Head of caudate nucleus (tissue), 42 donors: Measurements from ENCODE around the gene CCNE1.
"Not testable (repeated sequence)": the region's sequence is repeated elsewhere in the genome, so short reads cannot be mapped to it uniquely, and the experiment has no call there.

Experiments
- DNase-seq, 42 donors: peaks; one replicate each; pipeline versions ENCODE4 v3.0.0 to v3.0.0-alpha.2; 2020 to 2021; ENCODE audit warnings: mixed read lengths in 7 of 42
- intact Hi-C: fragments of 100-400 bp; cut with DNase I; formaldehyde crosslinking; loops from one replicate; pipeline ENCODE4 v1.15.0; 2022

Gene CCNE1

DNA sequence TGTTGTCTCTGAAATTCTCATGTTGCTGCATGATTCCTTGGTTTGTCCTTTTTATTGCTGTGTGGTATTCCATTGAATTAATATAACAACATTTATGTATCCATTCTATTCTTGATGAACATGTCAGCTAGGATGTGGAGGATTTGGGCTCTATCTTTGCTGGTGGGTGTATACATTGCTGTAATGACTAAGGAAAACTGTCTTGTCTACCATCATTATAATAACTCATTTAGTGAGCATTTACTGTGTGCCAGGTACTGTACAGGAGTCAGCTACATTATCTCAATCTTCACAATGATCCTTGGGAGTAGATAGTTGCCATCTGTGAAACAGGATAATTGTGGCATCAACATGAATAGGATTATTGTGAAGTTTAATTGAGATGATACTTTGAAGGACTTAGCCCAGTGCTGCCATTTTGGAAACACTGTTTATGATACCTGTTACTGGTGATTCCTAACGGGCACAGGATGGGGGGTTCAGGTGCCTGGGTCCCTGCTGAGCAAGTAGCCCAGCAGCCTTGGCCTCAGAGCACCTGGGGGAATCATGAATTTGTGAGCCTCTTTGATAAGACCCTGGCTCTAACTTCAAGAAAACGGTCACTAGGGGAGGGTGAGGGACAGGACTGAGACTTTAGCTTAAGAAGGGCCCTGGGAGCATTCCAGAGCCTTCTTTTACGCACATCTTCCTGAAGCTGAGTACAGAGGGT, 1.8 kb upstream of the CCNE1 start:
- DNase-seq: no peak
- intact Hi-C loops: loop anchor here (2.0 to 10.0 kb wide), 2 partner anchors 35 to 135 kb away; partner anchors contain the start of gene URI1

DNA sequence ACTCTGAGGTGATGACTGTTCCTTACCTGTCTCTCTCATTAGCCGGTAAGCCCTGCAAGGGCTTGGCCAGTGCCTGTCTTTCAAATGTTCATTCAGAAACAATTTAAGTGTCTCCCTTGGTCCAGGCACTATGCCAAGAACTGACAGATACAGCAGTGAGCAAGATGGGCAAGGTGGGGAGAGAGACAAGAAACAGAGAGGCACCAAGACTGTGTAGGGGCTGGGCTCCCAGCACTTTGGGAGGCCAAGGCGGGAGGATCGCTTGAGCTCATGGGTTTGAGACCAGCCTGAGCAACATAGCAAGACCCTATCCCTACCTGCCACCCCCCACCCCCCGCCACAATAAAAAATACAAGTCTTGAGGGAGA, 1.3 kb upstream of the CCNE1 start:
- intact Hi-C loops: loop anchor here (2.0 to 10.0 kb wide), 2 partner anchors 34 to 134 kb away; partner anchors contain the start of gene URI1

DNA sequence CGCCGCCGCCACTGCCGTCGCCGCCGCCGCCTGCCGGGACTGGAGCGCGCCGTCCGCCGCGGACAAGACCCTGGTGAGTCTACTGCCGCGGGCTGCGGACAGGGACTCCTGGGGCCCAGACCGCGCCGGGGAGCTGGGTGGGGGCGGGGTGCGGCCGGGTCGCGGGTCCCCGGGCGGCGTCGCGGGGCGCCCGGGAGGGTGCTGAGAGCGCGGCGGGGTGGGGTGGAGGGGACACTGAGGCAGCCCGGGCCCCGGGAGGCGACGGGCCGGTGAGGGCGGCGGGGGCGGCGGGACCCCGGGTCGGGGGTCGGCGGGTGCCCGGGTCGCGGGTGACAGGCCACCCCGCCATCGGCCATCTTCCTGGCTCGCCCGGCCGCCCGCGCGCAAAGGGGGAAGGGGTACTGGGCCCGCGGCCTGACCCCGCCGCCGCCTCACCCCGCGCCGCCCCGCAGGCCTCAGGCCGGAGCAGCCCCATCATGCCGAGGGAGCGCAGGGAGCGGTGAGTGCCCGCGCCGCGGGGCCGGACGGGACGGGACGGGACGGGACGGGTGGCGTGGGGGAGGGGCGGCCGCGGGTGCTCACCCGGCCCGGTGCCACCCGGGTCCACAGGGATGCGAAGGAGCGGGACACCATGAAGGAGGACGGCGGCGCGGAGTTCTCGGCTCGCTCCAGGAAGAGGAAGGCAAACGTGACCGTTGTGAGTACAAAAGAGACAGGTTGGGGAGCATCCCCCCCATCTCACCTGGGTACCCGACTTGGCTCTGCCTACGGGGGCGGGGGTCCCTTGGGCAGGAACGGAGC, 489 bp downstream of the CCNE1 start:
- intact Hi-C loops: loop anchor here (10.0 kb wide), 1 partner anchor 133 kb away; the partner anchor contains the start of gene URI1
- peak in 24 of 42 donors; percentile 3 to 51 (median 23) for DNase-seq

More for the DNA sequence above, 1.3 kb upstream of the CCNE1 start:
- DNase-seq: no peak

DNA sequence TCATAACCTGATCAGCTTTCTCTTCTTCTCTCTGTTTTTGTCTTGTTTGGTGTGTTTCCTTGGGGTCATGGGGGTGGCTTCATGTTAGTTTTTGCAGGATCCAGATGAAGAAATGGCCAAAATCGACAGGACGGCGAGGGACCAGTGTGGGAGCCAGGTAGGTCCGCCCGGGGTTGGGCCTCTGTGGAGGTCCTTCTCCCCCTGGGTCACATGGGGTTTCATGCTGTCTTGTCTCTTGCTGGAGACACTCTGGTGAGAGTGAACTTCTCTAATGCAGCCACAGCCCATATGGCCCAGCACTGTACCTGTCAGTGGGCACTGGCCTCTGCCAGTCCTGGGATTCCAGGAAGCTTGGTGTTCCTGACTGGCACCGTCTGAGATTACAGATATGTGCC, 1.1 kb downstream of the CCNE1 start:
- intact Hi-C loops: loop anchor here (10.0 kb wide), 1 partner anchor 132 kb away; the partner anchor contains the start of gene URI1
- DNase-seq: no peak

GRCh38 chr19:29813642-29814041, 1.9 kb downstream of the CCNE1 start:
- intact Hi-C loops: loop anchor here (10.0 kb wide), 1 partner anchor 131 kb away; the partner anchor contains the start of gene URI1

DNA sequence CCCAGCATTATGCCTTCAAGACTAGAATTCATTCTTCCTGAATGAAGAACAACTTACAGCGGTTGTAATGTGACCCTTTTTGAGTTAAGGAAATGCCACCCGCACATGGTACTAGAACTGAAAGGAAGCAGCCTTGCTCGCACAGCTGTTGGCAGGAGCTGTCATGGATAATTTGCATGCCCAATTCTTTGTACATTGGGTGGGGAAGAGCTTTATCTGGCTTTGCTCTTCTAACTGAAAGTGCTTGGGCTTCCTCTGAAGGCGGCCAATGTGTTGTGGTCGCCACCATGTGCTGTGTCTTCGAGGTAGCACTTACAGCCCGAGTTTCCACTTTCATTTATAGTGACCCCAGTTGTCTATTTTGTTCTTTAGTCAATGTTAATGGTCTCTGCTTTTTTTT, 3.4 kb downstream of the CCNE1 start:
- intact Hi-C loops: loop anchor here (10.0 kb wide), 1 partner anchor 130 kb away; the partner anchor contains the start of gene URI1
- DNase-seq: no peak

More at GRCh38 chr19:29813642-29814041, 1.9 kb downstream of the CCNE1 start:
- DNase-seq: no peak

DNA sequence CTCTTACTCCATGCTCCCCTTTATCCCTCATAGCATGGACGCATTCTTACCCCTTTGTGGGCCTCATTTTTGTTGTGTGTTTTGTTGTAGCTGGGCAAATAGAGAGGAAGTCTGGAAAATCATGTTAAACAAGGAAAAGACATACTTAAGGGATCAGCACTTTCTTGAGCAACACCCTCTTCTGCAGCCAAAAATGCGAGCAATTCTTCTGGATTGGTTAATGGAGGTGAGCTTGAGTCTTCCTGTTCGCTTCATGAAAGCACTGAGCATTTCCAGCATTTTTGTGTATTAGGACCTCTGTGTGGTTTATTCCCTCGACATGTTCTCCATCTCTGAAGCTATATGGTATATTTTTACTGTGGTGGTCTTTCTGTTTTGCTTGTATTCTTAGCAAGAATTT, 5.5 kb downstream of the CCNE1 start:
- DNase-seq: no peak
- intact Hi-C loops: loop anchor here (10.0 kb wide), 1 partner anchor 127 kb away; the partner anchor contains the start of gene URI1

DNA sequence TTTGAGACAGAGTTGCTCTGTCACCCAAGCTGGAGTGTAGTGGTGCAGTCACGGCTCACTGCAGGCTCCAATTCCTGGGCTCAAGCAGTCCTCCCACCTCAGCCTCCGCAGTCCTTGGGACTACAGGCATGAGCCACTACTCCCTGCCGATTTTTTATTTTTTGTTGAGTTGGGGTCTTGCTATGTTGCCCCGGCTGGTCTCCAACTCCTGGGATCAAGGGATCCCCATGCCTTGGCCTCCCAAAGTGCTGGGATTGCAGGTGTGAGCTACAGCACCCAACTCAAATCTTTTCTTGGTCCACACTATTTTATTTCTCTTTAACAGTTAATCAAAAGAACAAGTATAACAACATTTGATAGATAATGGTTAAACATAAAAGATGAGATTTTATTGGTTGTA, 7.5 kb downstream of the CCNE1 start:
- DNase-seq: no peak
- intact Hi-C loops: loop anchor here (10.0 kb wide), 1 partner anchor 126 kb away; the partner anchor contains the start of gene URI1

DNA sequence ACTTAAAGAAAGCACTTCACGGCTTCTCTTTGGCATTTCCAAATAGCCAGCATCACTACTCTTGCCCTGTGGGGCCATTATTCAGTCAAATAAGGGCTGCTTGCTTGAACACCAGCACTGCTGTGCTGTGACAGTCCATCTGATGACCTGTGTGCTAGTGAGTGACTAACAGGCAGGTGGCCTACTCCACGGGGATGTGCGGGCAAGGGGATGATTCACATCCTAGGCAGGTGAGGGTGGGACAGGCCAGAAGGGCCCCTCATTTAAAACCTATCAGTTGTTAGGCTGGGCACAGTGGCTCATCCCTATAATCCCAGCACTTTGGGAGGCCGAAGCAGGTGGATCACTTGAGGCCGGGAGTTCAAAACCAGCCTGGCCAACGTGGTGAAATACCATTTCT, 8.2 kb downstream of the CCNE1 start:
- intact Hi-C loops: loop anchor here (10.0 kb wide), 1 partner anchor 125 kb away; the partner anchor contains the start of gene URI1
- DNase-seq: peak in 1 of 42 donors; percentile 10

- intact Hi-C loops: no loop called here
- no peak for DNase-seq
These were observed 12.0 kb downstream of the CCNE1 start for GRCh38 chr19:29823581-29824330.

DNA sequence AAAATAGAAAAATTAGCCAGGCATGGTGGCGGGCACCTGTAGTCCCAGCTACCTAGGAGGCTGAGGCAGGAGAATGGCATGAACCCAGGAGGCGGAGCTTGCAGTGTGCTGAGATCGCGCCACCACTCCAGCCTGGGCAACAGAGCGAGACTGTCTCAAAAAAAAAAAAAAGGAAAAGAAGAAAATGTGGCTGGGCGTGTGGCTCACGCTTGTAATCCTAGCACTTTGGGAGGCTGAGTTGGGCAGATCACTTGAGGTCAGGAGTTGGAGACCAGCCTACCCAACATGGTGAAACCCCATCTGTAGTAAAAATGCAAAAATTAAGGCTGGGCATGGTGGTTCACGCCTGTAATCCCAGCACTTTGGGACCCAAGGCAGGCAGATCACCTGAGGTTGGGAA, 13.5 kb downstream of the CCNE1 start:
- intact Hi-C loops, DNase-seq: not testable (repeated sequence)

DNA sequence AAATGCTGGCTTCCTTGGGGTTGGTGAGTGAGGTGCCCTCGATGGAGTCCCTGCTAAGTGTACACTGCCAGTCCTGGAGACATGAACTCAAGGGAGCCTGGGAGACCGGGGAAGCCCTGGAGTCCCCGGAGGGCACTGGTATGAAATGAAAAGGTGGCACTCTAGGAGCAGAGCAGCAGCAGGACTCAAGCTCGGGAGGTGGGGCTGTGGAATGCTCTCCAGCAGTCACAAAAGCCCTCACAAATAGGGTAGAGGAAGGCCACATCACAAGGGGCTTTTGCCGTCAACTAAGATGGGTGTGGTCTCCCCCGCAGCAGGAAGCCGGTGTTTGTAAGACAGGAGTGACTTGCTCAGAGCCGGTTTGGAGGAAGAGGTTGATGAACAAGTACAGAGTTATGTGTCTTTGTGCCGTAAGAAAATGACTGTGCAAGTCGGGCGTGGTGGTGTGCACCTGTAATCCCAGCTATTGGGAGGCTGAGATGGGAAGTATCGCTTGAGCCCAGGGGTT, 19.3 kb downstream of the CCNE1 start:
- peak in 1 of 42 donors; percentile 29 for DNase-seq
- intact Hi-C loops: no loop called here

GRCh38 chr19:29831686-29832085, 19.9 kb downstream of the CCNE1 start:
- intact Hi-C loops: no loop called here
- DNase-seq: peak in 1 of 42 donors; percentile 19

GRCh38 chr19:29832801-29833200, 21.0 kb downstream of the CCNE1 start:
- intact Hi-C loops: no loop called here
- peak in 1 of 42 donors; percentile 16 for DNase-seq

DNA sequence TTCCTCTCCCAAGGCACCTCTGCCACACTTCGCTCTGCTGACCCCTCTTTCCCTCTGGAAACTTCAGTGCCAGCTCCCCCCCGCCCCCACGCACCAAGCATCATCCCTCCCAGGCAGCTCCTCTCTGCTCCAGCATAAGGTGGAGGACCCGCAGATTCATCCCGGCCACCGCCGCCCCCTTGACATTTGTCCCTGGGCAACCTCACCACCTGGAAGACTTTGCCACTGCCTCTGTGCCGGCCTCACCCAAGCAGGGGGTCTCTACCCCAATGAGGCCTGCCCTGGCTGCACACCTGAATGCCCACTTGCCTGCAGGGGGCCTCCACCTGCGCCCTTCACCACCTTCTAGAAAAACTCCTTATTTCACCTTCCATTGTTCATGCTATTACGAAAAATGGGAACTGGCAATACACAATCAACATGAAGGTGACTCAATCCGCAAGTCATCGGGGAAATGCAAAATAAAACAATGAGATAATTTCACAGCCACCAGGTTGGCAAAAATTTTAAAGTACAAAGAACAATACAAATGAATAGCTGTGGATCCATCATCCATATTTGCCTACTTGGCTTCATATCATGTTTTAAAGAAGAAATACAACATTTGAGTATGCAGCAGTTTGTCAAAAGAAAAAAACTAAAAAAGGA, 21.9 kb downstream of the CCNE1 start:
- intact Hi-C loops: no loop called here
- no peak for DNase-seq

DNA sequence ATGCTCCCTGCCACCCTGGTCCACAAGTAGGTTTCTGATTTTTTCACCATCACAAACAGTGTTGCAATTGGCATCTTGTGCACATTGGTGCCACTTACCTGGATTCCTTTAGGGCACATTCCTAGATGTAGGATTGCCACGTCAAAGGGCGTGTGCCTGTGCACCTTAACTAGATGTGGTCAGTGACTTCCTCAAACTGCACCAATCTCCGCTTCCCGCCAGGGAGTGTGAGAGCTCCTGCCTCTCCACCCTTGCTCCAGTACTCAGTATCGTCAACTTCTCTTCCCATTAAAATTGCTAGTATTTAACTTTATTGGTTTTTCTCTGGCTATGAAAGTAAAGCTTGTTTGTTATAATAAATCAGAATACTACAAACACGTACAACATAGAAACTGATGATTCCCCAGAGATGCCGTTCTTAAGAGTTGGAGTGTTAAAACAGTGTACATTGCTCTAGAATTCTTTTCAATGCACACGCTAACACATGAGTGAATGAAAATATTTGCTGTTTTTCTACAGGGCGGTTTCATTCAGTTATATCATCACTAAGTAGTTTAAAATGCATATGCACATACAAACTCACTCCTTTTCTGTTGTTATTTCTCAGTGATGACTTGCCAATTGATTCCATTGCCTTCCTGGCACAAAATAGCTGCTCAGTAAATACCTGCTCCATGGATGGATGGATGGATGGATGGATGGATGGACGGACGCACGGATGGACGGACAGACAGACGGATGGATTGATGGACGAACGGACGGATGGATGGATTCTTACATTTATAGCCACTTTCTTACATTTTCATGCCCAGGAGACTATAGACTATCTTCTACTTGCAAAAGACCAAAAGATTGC, 23.4 kb downstream of the CCNE1 start:
- peak in 1 of 42 donors; percentile 12 for DNase-seq
- intact Hi-C loops: no loop called here

DNA sequence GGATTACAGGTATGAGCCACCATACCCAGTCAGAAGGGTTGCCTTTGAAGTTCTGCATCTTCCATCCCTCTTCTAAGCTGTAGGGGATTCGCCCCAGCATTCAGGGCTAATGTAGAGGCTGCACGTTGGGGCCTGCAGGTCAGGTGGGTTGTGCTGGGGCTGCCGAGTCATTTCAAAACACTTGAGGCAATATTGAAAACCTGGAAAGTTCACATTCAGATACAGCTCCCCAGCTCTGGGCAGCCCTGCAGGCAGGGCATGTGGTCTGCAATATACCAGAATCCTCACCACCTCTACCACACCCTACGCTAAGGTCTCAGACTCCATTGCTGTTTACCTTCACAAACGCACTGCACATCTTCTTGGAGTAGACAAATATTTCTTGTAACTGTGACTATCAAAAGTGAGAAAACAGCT, 24.6 kb downstream of the CCNE1 start:
- DNase-seq: peak in 1 of 42 donors; percentile 5

More for the DNA sequence above, 24.6 kb downstream of the CCNE1 start:
- intact Hi-C loops: no loop called here
